ENCODE data around the gene AFAP1. TPM values are rescaled to one million over a fixed set of nuclear protein-coding genes. Genes with fewer than 3 reads are reported as not detected.

Gene AFAP1
- total RNA-seq, 4 donors from 2014 or later = 25.1 to 56.9 (median 26.4) TPM

- peaks cover 0 to 10% (median 1%) of the 10 kb centered on the region in 4 donors for H3K36me3 ChIP-seq
- TF ChIP-seq POLR2A (IDR thresholded peaks at IDR 0.05) (no peak), EP300 (IDR thresholded peaks at IDR 0.05; ENCODE audit: low read depth) (no peak), CTCF (IDR thresholded peaks at IDR 0.05) (no peak), POLR2AphosphoS5 (IDR thresholded peaks at IDR 0.05) (no peak)
- no peak overlapping the region for H3K4me3 ChIP-seq
- intact Hi-C loops (cut with DNase I; ENCODE audit: low total_unique reads) = no loop called here
- peak overlapping the region in 1 of 4 donors; percentile 71 for H3K27ac ChIP-seq
- H3K27me3 ChIP-seq = no peaks in the 10 kb centered on the region
- 82% methylated on average over 12 to 16 of the region's 16 CpGs for whole genome bisulfite sequencing, 2 donors (ENCODE audit: low coverage in 1 of 2)
- H3K4me1 ChIP-seq = peaks cover 0 to 4% (median 2%) of the 10 kb centered on the region in 4 donors
- in situ Hi-C loops (cut with MboI; ENCODE audit: low pct_ligation_motif_present in 1 of 4, low pct_unique_long_range_greater_than_20kb in 1 of 4, low sequenced_read_pairs in 3 of 4) = no loop called here
- DNase-seq = no peak
- H3K9me3 ChIP-seq = no peaks in the 10 kb centered on the region
These were observed 176.6 kb downstream of the AFAP1 start for GRCh38 chr4:7763106-7763505.

- peaks cover 0 to 5% (median 0%) of the 10 kb centered on the region in 4 donors for H3K36me3 ChIP-seq
- no peak for DNase-seq
- intact Hi-C loops (cut with DNase I; ENCODE audit: low total_unique reads) (no loop called here), in situ Hi-C loops (cut with MboI; ENCODE audit: low pct_ligation_motif_present in 1 of 4, low pct_unique_long_range_greater_than_20kb in 1 of 4, low sequenced_read_pairs in 3 of 4) (no loop called here)
- TF ChIP-seq POLR2AphosphoS5 (IDR thresholded peaks at IDR 0.05) = no peak
- no peak for TF ChIP-seq POLR2A (IDR thresholded peaks at IDR 0.05)
- TF ChIP-seq CTCF (IDR thresholded peaks at IDR 0.05) = no peak
- TF ChIP-seq EP300 (IDR thresholded peaks at IDR 0.05; ENCODE audit: low read depth) = no peak
- peaks cover 3 to 10% (median 6%) of the 10 kb centered on the region in 4 donors for H3K4me1 ChIP-seq
- peak overlapping the region; percentile 15 to 71 (median 52) for H3K27ac ChIP-seq
- H3K4me3 ChIP-seq = no peak overlapping the region
- no peaks in the 10 kb centered on the region for H3K27me3 ChIP-seq
- no peaks in the 10 kb centered on the region for H3K9me3 ChIP-seq
- WGBS, 2 donors (ENCODE audit: low coverage in 1 of 2) = 81 to 94% methylated on average over 3 to 15 of the region's 15 CpGs
These were observed 177.2 kb downstream of the AFAP1 start for GRCh38 chr4:7762376-7763030.

- intact Hi-C loops (cut with DNase I; ENCODE audit: low total_unique reads) = loop anchor here (2.0 kb wide), 1 partner anchor 41 kb away; no protein-coding TSS in a partner anchor
- H3K9me3 ChIP-seq = no peaks in the 10 kb centered on the region
- peak; percentile 73 for DNase-seq
- TF ChIP-seq POLR2A (IDR thresholded peaks at IDR 0.05) = no peak
- peak; percentile 71 to 82 (median 79) for TF ChIP-seq CTCF (IDR thresholded peaks at IDR 0.05)
- no peak for TF ChIP-seq EP300 (IDR thresholded peaks at IDR 0.05; ENCODE audit: low read depth)
- TF ChIP-seq POLR2AphosphoS5 (IDR thresholded peaks at IDR 0.05) = no peak
- peak overlapping the region; percentile 15 to 71 (median 52) for H3K27ac ChIP-seq
- peaks cover 0 to 5% (median 0%) of the 10 kb centered on the region in 4 donors for H3K36me3 ChIP-seq
- H3K27me3 ChIP-seq = no peaks in the 10 kb centered on the region
- H3K4me3 ChIP-seq = no peak overlapping the region
- 42 to 100% methylated on average over 1 to 12 of the region's 12 CpGs for WGBS, 2 donors (ENCODE audit: low coverage in 1 of 2)
- peaks cover 3 to 15% (median 12%) of the 10 kb centered on the region in 4 donors for H3K4me1 ChIP-seq
- in situ Hi-C loops (cut with MboI; ENCODE audit: low pct_ligation_motif_present in 1 of 4, low pct_unique_long_range_greater_than_20kb in 1 of 4, low sequenced_read_pairs in 3 of 4) = no loop called here
These were observed 177.9 kb downstream of the AFAP1 start for GRCh38 chr4:7761720-7762119.

GRCh38 chr4:7761312-7761711 is 178.3 kb downstream of the AFAP1 start:
- 90 to 93% methylated on average over 2 to 11 of the region's 11 CpGs for WGBS, 2 donors (ENCODE audit: low coverage in 1 of 2)
- Histone ChIP-seq H3K4me1 (peaks cover 3 to 15% (median 12%) of the 10 kb centered on the region in 4 donors), H3K4me3 (no peak overlapping the region), H3K27ac (no peak overlapping the region), H3K27me3 (no peaks in the 10 kb centered on the region), H3K9me3 (no peaks in the 10 kb centered on the region), H3K36me3 (peaks cover 0 to 5% (median 0%) of the 10 kb centered on the region in 4 donors)
- TF ChIP-seq POLR2A (IDR thresholded peaks at IDR 0.05) = no peak
- TF ChIP-seq POLR2AphosphoS5 (IDR thresholded peaks at IDR 0.05) = no peak
- TF ChIP-seq CTCF (IDR thresholded peaks at IDR 0.05) = no peak
- in situ Hi-C loops (cut with MboI; ENCODE audit: low pct_ligation_motif_present in 1 of 4, low pct_unique_long_range_greater_than_20kb in 1 of 4, low sequenced_read_pairs in 3 of 4) = no loop called here
- intact Hi-C loops (cut with DNase I; ENCODE audit: low total_unique reads) = loop anchor here (2.0 kb wide), 1 partner anchor 41 kb away; no protein-coding TSS in a partner anchor
- no peak for DNase-seq

Measured in transverse colon (tissue), 4 donors.